ENCODE data around the gene PDZD2.

DNA sequence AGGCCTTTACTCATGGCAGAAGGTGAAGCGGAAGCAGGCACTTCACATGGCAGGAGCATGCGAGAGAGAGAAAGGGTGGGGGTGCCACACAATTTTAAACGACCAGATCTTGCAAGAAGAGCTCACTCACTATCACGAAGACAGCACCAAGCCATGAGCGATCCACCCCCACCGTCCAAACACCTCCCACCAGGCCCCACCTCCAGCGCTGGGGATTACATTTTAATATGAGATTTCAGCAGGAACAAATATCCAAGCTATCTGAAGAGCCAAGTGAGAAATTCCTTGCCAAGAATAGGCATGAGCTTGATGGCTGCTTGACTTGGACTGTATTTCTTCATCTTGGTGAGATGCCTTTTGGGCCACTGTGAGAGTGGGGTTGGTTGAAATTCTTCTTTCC is 88.0 kb downstream of the PDZD2 start:
- TF ChIP-seq POLR2AphosphoS5 (IDR thresholded peaks at IDR 0.05) (no peak), CTCF (IDR thresholded peaks at IDR 0.05) (no peak), POLR2A (IDR thresholded peaks at IDR 0.05) (no peak)

Measured in prostate gland (tissue), 2 donors.